ENCODE results near the gene KCNK7. TPM values are rescaled to one million over a fixed set of nuclear protein-coding genes. Genes with fewer than 3 reads are reported as not detected.

Gene KCNK7
- total RNA-seq, 6 donors from 2014 or later = 0.59 to 3.7 (median 1.7) TPM; not detected in 1

DNA sequence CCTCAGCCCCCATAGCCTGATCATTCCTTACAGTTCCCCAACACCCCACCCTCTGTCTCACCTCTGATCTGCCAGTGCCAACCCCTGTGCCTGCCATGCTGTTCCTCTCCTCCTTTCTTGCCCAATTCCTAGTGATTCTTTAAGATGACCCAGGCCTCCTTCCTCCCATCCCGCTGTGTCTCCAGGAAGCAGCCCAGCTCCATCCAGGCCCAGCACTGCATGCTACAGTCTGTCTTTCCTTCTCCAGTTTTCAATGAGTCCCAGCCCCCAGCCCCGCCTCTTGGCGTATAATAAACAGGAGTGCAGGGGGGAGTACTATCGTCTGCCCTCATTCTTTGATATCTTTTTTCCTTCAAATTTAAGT, 49.8 kb downstream of the KCNK7 start:
- no peak for DNase-seq
- H3K9me3 ChIP-seq = no peaks in the 10 kb centered on the region
- H3K27ac ChIP-seq = peak overlapping the region; percentile 52 to 80 (median 75)
- TF ChIP-seq, protein P1, sequence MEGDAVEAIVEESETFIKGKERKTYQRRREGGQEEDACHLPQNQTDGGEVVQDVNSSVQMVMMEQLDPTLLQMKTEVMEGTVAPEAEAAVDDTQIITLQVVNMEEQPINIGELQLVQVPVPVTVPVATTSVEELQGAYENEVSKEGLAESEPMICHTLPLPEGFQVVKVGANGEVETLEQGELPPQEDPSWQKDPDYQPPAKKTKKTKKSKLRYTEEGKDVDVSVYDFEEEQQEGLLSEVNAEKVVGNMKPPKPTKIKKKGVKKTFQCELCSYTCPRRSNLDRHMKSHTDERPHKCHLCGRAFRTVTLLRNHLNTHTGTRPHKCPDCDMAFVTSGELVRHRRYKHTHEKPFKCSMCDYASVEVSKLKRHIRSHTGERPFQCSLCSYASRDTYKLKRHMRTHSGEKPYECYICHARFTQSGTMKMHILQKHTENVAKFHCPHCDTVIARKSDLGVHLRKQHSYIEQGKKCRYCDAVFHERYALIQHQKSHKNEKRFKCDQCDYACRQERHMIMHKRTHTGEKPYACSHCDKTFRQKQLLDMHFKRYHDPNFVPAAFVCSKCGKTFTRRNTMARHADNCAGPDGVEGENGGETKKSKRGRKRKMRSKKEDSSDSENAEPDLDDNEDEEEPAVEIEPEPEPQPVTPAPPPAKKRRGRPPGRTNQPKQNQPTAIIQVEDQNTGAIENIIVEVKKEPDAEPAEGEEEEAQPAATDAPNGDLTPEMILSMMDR (IDR thresholded peaks at IDR 0.05) = no peak
- TF ChIP-seq POLR2A (IDR thresholded peaks at IDR 0.05) = no peak
- no peak for TF ChIP-seq EP300 (IDR thresholded peaks at IDR 0.05)
- TF ChIP-seq POLR2AphosphoS5 (IDR thresholded peaks at IDR 0.05) = no peak
- peak overlapping the region in 3 of 4 donors; percentile 46 to 57 (median 48) for H3K4me3 ChIP-seq
- H3K27me3 ChIP-seq = no peaks in the 10 kb centered on the region
- ATAC-seq (ENCODE audit: low FRiP score in 2 of 2) = no peak
- H3K4me1 ChIP-seq = peaks cover 13 to 37% (median 22%) of the 10 kb centered on the region in 4 donors
- peaks cover 0 to 15% (median 7%) of the 10 kb centered on the region in 4 donors for H3K36me3 ChIP-seq
- WGBS, 2 donors = 66% methylated on average over 4 of the region's 4 CpGs

Small RNA genes within 50 kb of the gene (small RNA-seq; reads per million reads assigned to genes)
- gene AP001362.1 (0 reads per million in 4 donors), gene MIR4690 (0 to 0.11 (median 0.03) reads per million in 4 donors)

Other genes with a start within 250 kb of the KCNK7 start
- gene TIGD3, start 241.0 kb downstream of the KCNK7 start, total RNA-seq = under 1 TPM in 4 of 6 donors, not detected in 2; 0.15 to 0.51 (median 0.35) TPM
- 10 to 100 TPM in 4 of 6 donors, 1 to 10 TPM in 2; 5.5 to 40.8 (median 19.4) TPM for gene SLC25A45, start 213.2 kb downstream of the KCNK7 start, total RNA-seq
- gene FRMD8, start 209.2 kb downstream of the KCNK7 start, total RNA-seq = 10 to 100 TPM; 31.4 to 77.5 (median 45.8) TPM
- gene NEAT1, start 173.0 kb downstream of the KCNK7 start, total RNA-seq = 1,000 to 10,000 TPM in 3 of 6 donors, 100 to 1,000 TPM in 3; 245 to 3,084 (median 1,019) TPM
- over 10,000 TPM in 5 of 6 donors, 1,000 to 10,000 TPM in 1; 9,697 to 52,390 (median 19,698) TPM for gene MALAT1, start 96.8 kb downstream of the KCNK7 start, total RNA-seq
- 100 to 1,000 TPM in 1 of 6 donors, 10 to 100 TPM in 5; 64.0 to 120 (median 88.8) TPM for gene SCYL1, start 70.7 kb downstream of the KCNK7 start, total RNA-seq
- 100 to 1,000 TPM in 5 of 6 donors, 10 to 100 TPM in 1; 99.9 to 479 (median 131) TPM for gene LTBP3, start 37.4 kb downstream of the KCNK7 start, total RNA-seq
- gene ZNRD2, start 25.3 kb downstream of the KCNK7 start, total RNA-seq = 10 to 100 TPM; 22.6 to 60.7 (median 39.7) TPM
- 10 to 100 TPM; 27.9 to 65.8 (median 45.3) TPM for gene FAM89B, start 23.3 kb downstream of the KCNK7 start, total RNA-seq
- gene EHBP1L1, start 19.7 kb downstream of the KCNK7 start, total RNA-seq = 100 to 1,000 TPM in 4 of 6 donors, 10 to 100 TPM in 2; 70.4 to 220 (median 133) TPM
- 100 to 1,000 TPM in 4 of 6 donors, 10 to 100 TPM in 2; 52.1 to 132 (median 107) TPM for gene MAP3K11, start 18.4 kb upstream of the KCNK7 start, total RNA-seq
- 10 to 100 TPM; 26.7 to 63.9 (median 43.9) TPM for gene PCNX3, start 20.0 kb upstream of the KCNK7 start, total RNA-seq
- 100 to 1,000 TPM in 1 of 6 donors, 10 to 100 TPM in 5; 42.7 to 137 (median 74.9) TPM for gene SIPA1, start 42.3 kb upstream of the KCNK7 start, total RNA-seq
- 10 to 100 TPM; 42.9 to 86.8 (median 58.7) TPM for gene RELA, start 67.1 kb upstream of the KCNK7 start, total RNA-seq
- gene KAT5, start 116.5 kb upstream of the KCNK7 start, total RNA-seq = 100 to 1,000 TPM in 1 of 6 donors, 10 to 100 TPM in 5; 44.0 to 102 (median 88.4) TPM
- gene RNASEH2C, start 125.0 kb upstream of the KCNK7 start, total RNA-seq = 10 to 100 TPM; 35.0 to 81.7 (median 49.1) TPM
- 10 to 100 TPM; 24.8 to 66.0 (median 46.8) TPM for gene AP5B1, start 185.2 kb upstream of the KCNK7 start, total RNA-seq
- gene OVOL1, start 191.3 kb upstream of the KCNK7 start, total RNA-seq = 1 to 10 TPM in 2 of 6 donors, under 1 TPM in 4; under 0.01 to 2.2 (median 0.77) TPM
- under 1 TPM in 2 of 6 donors, not detected in 4; 0.37 to 0.69 TPM for gene SNX32, start 238.2 kb upstream of the KCNK7 start, total RNA-seq